SKM-1 treated with dmso at 0.1 percent for 144 hours (cell line): ENCODE data around the gene STAT1.
"Not testable (repeated sequence)": the region's sequence is repeated elsewhere in the genome, so short reads cannot be mapped to it uniquely, and the experiment has no call there.

Source experiments
- DNase-seq: peaks from one replicate; lab custom pipeline; 2025; ENCODE audit not compliant: unreplicated experiment; lab: John Stamatoyannopoulos, UW

STAT1 gene

GRCh38 chr2:191009541-191010374, 4.2 kb downstream of the STAT1 start:
- no peak for DNase-seq

DNA sequence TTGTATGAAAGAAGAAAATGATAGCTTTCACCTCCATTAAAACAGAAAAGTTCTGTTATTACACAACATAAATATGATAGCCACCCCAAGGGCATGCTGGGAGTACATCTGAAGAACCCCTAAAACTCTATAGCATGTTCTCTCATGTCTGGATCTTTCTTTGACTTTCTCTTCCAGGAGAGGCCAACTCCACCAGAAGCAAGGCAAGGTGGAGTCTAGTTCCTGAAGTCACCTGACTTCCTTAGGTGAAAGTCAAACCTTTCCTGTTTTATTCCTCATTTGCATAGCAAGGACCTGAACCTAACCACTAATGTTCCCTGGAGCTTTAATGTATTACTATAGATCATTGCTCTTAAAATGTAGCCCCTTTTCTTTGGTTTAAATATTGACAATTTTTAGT, 5.7 kb downstream of the STAT1 start:
- DNase-seq: no peak

- DNase-seq: no peak
These were observed 6.8 kb downstream of the STAT1 start for GRCh38 chr2:191006997-191007783.

GRCh38 chr2:191006297-191006696, 7.7 kb downstream of the STAT1 start:
- DNase-seq: no peak

DNA sequence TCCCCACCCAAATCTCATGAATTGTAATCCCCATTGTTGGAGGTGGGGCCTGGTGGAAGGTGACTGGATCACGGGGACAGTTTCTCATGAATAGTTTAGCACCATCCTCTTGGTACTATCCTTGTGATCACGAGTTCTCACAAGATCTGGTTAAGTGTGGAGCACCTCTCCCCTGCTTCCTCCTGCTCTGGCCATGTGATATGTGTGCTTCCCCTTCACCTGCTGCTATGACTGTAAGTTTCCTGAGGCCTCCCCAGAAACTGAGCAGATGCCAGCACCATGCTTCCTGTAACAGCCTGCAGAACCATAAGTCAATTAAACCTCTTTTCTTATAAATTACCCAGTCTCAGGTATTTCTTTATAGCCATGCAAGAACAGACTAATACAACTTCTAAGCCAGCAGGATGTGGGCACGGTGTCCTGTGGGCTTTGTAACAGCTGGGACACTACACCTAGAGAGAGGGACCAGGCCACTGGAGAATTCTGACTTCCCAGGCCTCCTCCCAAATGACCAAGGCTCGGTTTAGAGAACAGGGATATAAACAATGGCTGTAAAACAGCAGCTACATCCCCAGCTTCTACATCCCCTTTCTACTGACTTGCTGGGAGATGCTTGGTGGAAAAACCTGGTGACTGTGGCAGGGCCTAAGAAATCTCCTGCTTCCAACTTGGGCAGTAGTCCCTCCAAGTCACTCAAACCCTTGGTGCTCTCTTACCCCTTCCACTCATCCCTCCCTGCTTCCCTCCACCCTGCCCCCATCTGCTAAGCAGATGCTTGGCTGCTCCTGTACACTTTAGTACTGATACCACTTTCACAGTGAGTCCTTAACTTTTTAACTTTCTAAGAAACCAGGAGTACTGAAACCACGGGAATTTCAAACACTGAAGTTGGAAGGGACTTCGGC, 10.3 kb downstream of the STAT1 start:
- no peak for DNase-seq

- DNase-seq: no peak
These were observed 12.3 kb downstream of the STAT1 start for GRCh38 chr2:191001624-191002023.

DNA sequence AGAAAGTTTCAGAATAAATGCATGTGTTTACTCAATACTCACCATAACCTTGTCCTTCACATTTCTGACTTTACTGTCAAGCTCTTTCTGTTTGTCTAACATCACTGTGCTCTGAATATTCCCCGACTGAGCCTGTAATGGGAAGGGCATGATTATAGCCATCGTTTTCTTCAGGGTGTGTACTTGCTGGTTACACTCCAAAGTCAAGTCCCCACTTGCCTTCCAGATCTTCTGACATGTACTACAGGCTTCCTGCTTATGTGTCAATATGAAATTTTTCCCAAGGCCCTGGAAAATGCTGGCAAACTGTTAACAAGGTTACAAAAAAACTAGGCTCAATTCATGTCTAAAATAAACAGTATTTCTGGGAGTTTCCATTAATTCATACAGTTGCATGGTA, 12.9 kb downstream of the STAT1 start:
- no peak for DNase-seq

DNA sequence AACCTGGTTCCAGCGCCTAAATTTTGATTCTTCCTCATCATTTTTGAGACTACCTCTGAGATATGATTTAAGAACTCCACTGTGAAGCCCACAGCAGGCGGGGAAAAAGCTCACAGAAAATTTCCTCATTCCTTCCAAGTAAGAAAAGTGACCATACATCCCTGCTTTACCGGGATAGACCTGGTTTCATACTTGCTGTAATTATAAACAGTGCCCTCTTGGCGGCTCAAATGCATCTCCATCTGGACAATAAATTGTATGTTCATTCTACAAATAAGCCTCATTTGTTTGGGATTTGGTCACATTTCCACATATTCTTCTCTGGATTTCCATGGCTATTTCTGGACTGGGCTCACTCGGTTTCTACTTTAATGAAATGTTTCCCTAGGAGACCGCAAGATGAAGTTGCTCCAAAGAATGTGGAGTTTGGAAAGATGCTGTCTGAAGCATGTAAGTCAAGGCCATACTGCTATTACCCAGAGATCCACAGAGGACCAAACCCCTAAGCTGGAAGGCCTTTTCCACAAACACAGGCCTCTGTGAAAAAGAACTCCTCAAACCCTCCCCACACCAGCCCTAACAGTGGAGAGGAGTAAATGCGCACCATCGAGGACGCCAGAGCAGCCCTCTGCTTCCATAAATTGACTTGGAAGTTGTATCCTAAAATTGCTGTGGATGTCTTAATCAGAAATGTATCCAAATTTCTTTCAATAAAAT, 13.9 kb downstream of the STAT1 start:
- DNase-seq: no peak

- DNase-seq: no peak
These were observed 14.9 kb downstream of the STAT1 start for GRCh38 chr2:190999058-190999457.

DNA sequence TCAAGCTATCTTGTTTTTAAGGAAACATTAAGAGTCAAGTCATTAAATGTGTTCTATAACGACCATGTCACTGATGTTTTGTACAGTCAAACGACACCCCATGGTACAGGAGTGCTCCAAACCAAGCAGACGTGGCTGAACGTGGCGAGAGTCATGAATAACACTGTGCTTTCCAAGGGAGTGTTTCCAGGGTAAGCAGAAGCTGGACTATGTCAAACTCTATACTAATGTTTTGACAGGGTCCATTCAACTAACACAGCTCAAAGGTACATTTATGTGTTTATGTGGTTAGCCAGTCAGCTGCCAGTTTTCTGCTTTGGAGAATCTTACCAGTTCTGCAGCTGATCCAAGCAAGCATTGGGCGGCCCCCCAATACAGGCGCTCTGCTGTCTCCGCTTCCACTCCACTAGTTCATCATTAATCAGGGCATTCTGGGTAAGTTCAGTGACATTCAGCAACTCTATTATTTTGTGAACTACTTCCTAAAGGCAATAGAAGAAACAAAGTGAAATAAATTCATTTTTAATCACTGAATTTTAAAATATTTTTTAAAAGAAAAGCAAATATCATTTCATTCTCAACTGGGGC, 16.4 kb downstream of the STAT1 start:
- DNase-seq: no peak

- DNase-seq: peak; percentile 44
These were observed 17.0 kb downstream of the STAT1 start for GRCh38 chr2:190996947-190997346.

- DNase-seq: peak; percentile 6
These were observed 17.5 kb downstream of the STAT1 start for GRCh38 chr2:190996338-190996946.

DNA sequence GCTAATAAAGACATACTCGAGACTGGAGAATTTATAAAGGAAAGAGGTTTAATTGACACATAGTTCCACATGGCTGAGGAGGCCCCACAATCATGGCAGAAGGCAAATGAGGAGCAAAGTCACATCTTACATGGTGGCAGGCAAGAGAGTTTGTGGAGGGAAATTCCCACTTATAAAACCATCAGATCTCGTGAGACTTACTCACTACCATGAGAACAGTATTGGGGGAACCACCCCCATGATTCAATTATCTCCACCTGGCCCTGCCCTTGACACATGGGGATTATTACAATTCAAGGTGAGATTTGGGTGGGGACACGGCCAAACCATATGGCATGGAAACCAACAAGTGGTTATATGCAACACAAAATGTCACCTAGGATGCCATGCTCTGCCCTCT, 18.7 kb downstream of the STAT1 start:
- DNase-seq: not testable (repeated sequence)

GRCh38 chr2:190994148-190994547, 19.8 kb downstream of the STAT1 start:
- DNase-seq: no peak

- no peak for DNase-seq
These were observed 20.7 kb downstream of the STAT1 start for GRCh38 chr2:190993292-190993643.

DNA sequence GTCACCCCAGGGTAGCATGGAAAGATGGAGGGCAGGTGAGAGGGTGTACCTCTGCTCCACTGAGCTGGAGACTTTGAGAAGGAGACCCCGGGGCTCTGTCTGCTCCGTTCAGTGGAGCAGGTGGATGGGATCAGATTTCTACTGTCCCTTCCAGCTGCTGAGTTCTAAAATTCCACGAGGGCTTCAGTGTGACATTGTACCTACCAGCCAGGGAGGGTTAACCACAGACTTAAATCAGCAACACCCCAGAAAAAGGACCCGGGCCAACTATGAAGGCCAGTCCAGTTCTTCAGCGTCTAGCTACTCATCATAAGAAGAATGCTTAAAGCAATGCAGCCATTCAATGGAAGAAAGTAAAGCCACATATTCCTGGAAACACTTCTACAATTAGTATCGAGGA, 23.8 kb downstream of the STAT1 start:
- no peak for DNase-seq

DNA sequence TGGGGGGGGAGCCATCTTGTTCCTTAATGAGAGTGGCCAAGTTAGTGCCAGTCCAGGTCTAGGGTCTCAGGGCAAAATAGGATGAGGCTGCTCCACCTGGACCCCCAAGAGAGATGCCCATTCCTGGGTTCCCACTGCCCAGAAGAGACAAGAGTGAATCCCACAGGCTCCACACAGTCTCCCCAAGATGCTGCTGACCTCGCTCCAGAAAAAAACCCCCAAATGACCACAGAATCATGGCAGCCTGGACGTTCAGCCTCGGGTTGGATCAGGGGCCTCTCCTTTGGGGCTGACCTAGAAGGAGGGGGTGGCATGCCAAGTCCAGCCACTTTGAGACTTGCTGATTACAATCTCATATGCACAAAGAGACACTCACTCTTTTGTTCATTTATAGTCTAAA, 25.1 kb downstream of the STAT1 start:
- no peak for DNase-seq

GRCh38 chr2:190987938-190988337, 26.0 kb downstream of the STAT1 start:
- DNase-seq: no peak

- no peak for DNase-seq
These were observed 26.9 kb downstream of the STAT1 start for GRCh38 chr2:190987116-190987515.
